Stimulated activated CD8-positive, alpha-beta memory T cell treated with anti-CD3 and anti-CD28 coated beads, Interleukin-15, amount 100 ng/mL, for 4 hours (primary cell): ENCODE measurements around the gene ZNF385C.

Source experiments
- DNase-seq, 2 donors: peaks; one replicate each; pipeline ENCODE4 v3.0.0-alpha.2; 2020; ENCODE audit warnings: low read depth in 2 of 2

The ZNF385C gene

DNA sequence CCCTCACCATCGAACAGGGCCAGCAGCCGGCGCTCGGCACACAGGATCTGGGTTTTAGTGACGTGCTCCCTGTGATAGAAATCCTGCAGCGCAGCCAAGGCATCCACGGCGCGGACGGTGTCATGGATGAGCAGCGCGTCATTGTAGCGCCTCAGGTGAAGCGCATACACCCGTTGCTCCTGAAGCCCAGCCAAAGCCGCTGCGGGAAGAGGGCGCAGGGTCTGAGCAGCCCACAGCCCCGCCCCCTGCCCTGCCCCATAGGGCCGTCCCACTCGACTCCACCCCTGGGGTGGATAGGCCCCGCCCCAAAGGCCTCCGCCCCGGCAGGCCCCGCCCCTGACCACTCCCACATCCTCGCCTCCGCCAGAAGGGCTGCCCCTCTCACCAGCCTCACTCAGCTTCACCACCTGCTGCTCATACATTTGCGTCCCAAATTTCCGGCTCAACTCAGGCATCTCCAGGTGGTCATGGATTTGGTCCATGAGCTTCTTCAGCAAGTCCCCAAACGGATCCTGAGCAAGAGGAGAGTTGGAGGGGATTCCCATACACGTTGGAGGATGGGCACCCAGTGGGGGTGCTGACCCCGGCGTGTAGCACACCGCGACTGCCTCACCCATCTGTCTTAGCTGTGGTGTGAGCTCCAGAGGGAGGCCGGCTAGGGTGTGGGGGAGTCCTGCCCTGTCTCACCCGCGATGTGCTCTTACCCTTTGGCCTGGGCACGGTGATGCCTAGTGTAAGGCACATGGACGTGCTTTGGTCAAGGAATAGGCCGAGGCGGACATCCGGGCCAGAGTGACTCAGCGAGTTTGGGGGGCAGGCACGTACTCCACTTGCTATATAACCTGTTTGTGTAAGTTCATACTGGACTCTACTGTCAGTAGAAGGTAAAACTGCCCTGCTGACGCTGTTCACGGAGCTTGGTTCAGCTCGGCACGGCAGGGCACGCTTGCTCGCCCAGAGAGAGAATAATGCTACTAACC is 9.6 kb upstream of the ZNF385C start:
- peak; percentile 77 to 85 for DNase-seq

DNA sequence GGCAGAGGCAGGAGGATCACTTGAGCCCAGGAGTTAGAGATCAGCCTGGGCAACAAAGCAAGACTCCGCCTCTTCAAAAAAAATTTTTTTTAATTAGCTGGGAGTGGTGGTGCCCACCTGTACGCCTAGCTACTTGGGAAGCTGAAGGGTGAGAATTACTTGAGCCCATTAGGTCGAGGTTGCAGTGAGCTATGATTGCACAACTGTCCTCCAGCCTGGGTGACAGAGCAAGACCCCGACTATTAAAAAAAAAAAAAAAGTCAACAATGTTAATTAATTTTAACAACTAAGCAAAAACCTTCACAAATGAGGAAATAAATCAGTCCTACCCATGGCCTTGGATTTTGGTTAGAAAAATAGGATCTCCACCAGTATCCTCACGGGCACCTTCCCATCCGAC is 8.9 kb upstream of the ZNF385C start:
- no peak for DNase-seq

GRCh38 chr17:42106009-42106408 is 7.7 kb upstream of the ZNF385C start:
- no peak for DNase-seq

DNA sequence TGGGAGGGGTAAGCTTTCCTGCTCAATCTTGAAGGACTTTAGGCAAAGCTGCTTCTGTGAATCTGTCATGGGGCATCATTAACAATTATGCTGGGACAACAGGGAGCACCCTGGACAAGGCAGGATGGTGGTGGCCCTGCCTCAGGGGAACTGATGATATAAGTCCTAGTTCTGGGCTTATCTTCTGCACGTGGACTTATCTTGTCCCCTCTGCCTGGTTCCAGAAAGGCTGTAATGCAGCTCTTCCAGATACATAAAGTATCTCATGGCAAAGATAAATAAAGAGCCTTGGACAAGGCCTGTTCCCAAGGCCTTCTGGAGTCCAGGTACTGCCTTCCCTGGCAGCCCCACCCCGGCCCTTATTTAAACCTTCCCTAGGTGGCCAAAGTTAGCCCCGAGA is 6.0 kb upstream of the ZNF385C start:
- no peak for DNase-seq

DNA sequence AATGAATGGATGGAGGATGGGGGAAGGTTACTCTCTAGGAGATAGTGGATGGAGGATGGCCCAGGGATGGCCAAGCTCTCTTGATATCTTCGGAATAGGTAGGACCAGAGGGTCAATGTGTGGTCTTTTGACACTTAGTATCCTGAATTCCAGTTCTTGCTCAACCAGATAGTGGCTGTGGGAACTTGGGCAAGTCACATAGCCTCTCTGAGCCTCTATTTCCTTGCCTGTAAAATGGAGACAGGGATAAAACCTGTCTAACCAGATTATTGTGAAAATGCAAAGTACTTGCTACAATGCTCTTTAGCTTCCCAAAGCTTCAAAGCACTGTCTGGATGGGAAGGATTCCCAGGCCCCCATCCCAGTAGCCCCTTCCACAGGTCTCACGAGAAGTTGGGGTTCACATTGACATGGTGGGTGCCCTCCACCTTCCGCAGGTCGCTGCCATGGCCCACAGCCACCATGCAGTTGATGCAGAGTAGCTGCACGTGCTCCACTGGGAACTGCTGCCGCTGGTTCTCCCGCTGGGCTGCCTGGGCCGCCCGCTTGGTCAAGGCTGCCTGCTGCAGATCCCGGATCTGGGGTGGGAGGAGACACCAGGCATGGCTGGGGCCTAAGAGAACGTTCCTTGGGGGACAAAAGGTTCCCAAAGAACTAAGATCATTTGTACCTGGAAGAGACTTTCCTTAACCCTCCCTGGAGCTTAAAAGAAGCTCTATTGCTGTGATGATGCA is 5.1 kb upstream of the ZNF385C start:
- DNase-seq, result no peak

GRCh38 chr17:42101513-42102292 is 3.4 kb upstream of the ZNF385C start:
- peak; percentile 21 to 24 for DNase-seq

GRCh38 chr17:42098730-42099399 is 592 bp upstream of the ZNF385C start:
- DNase-seq, result no peak

- no peak for DNase-seq
Measured at GRCh38 chr17:42096360-42097111, 1.7 kb downstream of the ZNF385C start.

DNA sequence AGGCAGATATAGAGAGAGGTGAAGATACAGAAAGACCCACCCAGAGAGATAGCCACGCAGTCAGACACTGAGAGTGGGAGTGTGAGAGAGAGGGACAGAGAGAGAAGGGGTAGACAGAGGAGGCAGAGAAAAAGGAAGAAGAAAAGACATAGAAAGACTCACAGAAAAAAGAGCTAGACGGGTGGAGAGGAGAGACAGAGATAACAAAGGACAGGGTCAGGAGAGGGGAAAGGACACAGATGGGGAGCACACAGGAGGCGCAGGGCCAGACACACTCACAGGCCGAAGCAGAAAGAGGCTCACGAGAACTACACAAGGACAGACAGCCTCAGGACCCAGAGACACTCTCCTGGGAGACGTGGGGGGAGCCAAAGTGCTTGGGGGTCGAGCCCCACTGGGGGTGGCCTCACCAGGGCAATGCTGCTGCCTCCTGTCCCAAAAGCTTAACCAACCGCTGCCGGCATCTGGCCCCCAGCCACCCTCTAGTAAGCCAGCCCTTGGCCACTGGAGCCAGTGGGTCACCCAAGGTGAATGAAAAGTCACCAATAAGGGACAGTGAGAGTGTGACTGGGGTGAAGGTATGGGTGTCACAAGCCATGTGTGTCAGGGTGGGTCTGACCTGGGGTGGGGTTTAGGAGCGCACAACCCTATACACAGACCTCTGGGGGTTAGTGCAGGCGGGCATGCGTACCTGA is 3.8 kb downstream of the ZNF385C start:
- no peak for DNase-seq

DNA sequence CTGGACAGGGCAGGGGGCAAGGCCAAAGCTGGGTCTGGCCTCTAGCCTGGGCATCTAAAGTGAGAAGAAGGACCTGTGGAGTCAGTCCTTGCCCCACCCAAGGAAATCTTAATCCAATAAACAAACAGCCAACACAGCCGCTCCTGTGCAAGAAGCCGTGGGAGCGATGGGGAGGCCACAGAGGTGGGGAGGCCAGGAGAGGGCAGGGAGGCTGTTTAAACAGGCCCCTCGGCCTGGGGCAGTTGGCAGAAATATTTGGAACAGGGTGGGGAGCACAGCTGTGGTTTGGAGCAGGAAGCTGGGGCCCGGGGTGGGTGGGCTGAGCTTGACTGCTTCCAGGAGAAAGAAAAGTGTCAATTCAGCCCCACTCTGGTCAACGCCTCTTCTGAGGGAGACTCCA is 5.3 kb downstream of the ZNF385C start:
- DNase-seq, result no peak

GRCh38 chr17:42090964-42091790 is 7.1 kb downstream of the ZNF385C start:
- no peak for DNase-seq

- DNase-seq, result no peak
Measured at GRCh38 chr17:42088736-42089135, 9.5 kb downstream of the ZNF385C start.

GRCh38 chr17:42087736-42088705 is 10.3 kb downstream of the ZNF385C start:
- DNase-seq, result no peak

DNA sequence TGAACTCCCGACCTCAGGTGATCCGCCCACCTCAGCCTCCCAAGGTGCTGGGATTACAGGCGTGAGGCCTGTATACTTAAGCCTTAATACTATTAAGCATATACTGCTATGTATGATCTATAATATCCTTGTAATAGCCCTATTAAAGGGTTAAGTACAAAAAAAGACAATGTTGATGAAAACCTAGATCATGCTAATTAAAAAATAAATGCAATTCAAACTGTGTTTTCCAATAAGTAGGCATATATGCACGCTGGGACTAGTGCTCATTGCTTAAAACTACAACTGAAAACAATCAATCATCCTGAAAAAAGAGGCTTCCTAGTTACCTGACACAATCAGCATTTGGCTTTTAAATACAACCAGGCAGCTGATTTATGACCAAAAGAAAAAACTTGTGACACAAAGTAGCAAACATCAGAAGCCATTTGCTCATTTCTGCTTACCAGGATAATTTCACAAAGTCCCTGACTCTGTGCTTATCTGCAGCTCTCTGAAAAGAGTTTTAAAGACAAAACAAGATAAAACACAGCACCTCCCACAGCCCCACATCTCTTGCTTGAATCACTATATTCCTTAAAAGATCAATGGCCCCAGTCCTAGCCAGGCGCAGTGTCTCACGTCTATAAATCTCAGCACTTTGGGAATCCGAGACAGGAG is 11.1 kb downstream of the ZNF385C start:
- DNase-seq, result no peak

- DNase-seq, result no peak
Measured at GRCh38 chr17:42081516-42082129, 16.6 kb downstream of the ZNF385C start.

DNA sequence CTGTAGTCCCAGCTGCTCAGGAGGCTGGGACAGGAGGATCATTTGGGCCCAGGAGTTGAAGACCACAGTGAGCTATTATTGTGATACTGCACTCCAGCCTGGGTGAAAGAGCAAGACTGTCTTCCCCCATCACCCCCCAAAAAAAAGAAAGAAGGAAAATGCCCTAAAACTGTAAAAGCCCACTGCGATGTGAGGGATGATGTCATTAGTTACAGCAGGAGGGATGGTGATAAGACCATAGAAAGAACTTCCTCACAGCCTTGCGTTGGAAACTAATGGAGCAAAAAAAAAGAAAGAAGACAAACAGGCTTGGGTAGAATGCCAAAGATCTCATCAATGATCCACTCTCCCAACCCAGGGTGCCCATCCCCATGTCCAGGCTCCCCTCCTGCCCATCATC is 18.7 kb downstream of the ZNF385C start:
- DNase-seq, result no peak

DNA sequence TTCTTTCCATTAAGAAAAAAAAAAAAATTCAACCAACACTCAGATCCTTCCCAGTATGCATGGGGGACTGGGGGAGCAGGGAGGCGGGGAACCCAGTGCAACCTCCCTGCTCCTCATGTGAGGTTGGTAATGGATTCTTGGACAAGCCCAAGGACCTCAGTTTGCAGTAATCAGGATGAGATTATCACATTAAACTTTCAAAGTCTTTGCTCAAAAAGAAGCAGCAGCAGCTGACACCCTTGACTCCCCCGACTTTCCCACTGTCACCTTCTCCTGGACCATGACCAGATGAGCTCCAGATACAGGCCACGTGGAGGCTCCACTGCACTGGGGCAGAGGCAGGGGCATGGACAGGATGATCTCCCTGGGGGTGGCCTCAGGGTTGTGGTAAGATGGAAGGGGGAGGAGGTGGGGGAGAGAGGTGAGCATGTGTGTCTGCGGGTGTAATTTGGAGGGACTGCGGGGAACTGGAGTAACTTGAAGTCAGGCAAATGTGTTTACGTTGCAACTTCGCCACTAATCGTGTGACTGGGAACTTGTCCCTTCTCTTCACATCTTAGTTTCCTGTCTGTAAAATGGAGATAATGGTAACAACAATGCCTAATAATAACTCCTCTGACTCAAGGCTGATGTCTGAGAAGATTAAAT is 19.8 kb downstream of the ZNF385C start:
- DNase-seq, result no peak
